ENCODE measurements around the gene PRPF6. TPM values are rescaled to one million over a fixed set of nuclear protein-coding genes. Genes with fewer than 3 reads are reported as not detected.

Gene PRPF6
- total RNA-seq, 2 experiments from 2014 or later: 64.5 to 64.6 TPM

DNA sequence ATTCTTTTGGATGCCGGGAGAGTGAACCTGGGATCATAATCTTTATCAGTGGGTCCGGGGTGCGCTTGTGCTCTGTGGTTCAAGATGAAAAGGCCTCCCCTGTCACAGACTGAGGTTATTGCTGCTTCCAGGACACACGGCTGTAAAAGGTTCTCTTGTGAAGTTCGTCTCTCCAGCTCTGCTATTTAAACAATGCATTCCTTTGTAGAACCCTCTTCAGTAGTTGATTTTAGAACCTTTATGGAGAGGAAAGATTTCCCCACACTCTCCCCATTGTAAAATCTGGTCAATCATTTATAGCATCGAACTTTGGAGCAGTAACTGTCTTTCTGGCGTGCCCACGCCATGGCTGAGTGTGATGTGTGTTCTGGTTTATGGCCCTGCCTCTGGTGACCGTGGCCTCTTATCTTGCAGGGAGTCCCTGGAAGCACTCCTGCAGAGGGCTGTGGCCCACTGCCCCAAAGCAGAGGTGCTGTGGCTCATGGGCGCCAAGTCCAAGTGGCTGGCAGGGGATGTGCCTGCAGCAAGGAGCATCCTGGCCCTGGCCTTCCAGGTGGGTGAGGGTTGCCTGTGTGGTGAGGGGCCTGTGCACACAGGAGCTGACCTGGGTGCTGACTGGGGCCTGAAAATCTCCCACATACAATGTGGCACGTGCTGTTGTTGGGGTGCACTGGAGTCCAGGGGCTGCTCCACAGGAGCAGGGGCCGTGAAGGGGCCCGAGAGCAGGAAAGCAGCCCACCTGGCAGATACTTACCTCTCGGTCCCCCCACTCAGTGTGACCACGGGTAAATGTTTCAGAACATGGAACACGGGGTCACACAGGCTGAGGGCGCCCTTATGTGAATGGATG, 43.4 kb downstream of the PRPF6 start:
- Mint-ChIP-seq H3K4me3 (no peak overlapping the region), H3K4me1 (no peaks in the 10 kb centered on the region), H3K9me3 (no peaks in the 10 kb centered on the region), H3K27ac (no peak overlapping the region), H3K36me3 (peaks cover 12% of the 10 kb centered on the region), H3K27me3 (no peaks in the 10 kb centered on the region)
- DNase-seq: no peak

GRCh38 chr20:64025101-64025825, 44.3 kb downstream of the PRPF6 start:
- H3K9me3 Mint-ChIP-seq: no peaks in the 10 kb centered on the region
- peaks cover 12% of the 10 kb centered on the region for H3K36me3 Mint-ChIP-seq
- no peaks in the 10 kb centered on the region for H3K4me1 Mint-ChIP-seq
- DNase-seq: no peak
- H3K4me3 Mint-ChIP-seq: no peak overlapping the region
- no peaks in the 10 kb centered on the region for H3K27me3 Mint-ChIP-seq
- H3K27ac Mint-ChIP-seq: no peak overlapping the region

DNA sequence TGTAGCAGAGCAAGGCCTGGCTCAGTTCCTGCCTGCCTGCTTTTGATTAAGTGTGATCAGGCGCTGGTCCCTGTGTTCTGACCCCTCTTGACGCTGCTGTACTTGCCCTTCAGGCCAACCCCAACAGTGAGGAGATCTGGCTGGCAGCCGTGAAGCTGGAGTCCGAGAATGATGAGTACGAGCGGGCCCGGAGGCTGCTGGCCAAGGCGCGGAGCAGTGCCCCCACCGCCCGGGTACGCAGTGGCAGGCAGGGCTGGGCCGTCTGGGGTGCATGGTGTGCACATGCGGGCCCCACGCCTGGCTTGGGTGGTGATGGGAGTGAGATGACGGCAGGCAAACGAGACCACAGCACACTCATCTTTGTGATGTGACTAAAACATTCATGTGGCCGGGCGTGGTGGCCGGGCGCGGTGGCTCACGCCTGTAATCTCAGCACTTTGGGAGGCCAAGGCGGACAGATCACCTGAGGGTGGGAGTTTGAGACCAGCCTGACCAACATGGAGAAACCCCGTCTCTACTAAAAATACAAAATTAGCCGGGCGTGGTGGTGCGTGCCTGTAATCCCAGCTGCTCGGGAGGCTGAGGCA, 45.0 kb downstream of the PRPF6 start:
- H3K4me1 Mint-ChIP-seq: no peaks in the 10 kb centered on the region
- H3K27ac Mint-ChIP-seq: no peak overlapping the region
- DNase-seq: no peak
- H3K9me3 Mint-ChIP-seq: no peaks in the 10 kb centered on the region
- no peaks in the 10 kb centered on the region for H3K27me3 Mint-ChIP-seq
- no peak overlapping the region for H3K4me3 Mint-ChIP-seq
- H3K36me3 Mint-ChIP-seq: peaks cover 12% of the 10 kb centered on the region

DNA sequence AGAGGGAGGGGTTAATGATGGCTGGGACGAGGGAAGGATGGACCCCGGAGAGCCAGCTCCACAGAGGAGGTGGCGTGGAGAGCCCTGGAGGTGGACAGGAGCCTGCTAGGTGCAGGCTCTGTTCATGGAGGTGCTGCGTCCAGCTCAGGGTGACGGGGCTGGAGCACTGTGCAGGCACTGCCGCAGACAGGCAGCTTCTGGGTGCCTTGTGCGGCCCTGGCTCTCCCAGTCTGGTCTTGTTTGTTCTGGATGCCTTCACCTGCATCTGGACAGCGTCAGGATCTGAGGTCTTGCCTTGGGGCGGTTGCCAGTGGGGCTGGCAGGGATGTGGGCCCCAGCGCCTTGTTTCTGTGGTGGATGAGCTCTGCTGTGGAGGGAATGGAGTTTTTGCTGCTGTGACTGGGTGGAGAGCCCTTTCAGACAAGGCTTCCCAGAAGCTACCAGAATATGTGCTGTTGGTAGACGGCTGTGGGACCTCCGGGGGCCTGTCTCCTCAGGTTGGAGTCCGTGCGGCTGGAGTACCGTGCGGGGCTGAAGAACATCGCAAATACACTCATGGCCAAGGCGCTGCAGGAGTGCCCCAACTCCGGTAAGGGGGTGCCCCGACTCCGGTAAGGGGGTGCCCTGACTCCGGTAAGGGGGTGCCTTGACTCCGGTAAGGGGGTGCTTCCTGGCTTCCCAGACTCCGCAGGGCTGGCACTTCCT, 47.2 kb downstream of the PRPF6 start:
- no peak overlapping the region for H3K4me3 Mint-ChIP-seq
- no peaks in the 10 kb centered on the region for H3K27me3 Mint-ChIP-seq
- no peaks in the 10 kb centered on the region for H3K4me1 Mint-ChIP-seq
- no peak for DNase-seq
- H3K9me3 Mint-ChIP-seq: no peaks in the 10 kb centered on the region
- peaks cover 10% of the 10 kb centered on the region for H3K36me3 Mint-ChIP-seq
- no peak overlapping the region for H3K27ac Mint-ChIP-seq

- Mint-ChIP-seq H3K36me3 (peaks cover 19% of the 10 kb centered on the region), H3K4me3 (no peak overlapping the region), H3K9me3 (no peaks in the 10 kb centered on the region), H3K27ac (no peak overlapping the region), H3K4me1 (peaks cover 7% of the 10 kb centered on the region), H3K27me3 (no peaks in the 10 kb centered on the region)
- no peak for DNase-seq
Observed at GRCh38 chr20:64029293-64030117, 48.6 kb downstream of the PRPF6 start.

- Mint-ChIP-seq H3K27me3 (no peaks in the 10 kb centered on the region), H3K27ac (no peak overlapping the region), H3K9me3 (no peaks in the 10 kb centered on the region), H3K4me1 (peaks cover 16% of the 10 kb centered on the region), H3K4me3 (no peak overlapping the region), H3K36me3 (peaks cover 17% of the 10 kb centered on the region)
- no peak for DNase-seq
Observed at GRCh38 chr20:64030371-64031134, 49.6 kb downstream of the PRPF6 start.

DNA sequence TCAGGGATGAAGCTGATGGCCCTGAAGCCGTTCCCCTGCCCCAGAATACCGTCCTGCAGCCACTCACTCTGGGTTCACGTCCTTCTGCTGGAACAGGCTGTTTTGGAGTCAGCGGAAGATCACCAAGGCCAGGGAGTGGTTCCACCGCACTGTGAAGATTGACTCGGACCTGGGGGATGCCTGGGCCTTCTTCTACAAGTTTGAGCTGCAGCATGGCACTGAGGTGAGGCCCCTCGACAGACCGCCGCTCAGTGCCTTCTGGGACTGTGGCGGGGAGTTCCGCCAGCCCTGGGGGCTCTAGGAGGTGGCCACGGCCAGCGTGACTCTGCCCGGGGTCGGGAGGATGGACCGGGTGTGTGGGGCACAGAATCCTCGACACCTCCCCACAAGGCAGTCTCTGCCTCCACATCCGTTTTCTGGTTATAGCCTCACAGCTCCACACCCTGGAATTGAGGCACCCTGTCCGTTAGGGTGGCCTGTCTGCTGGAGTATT, 50.9 kb downstream of the PRPF6 start:
- Mint-ChIP-seq H3K27ac (no peak overlapping the region), H3K36me3 (peaks cover 17% of the 10 kb centered on the region), H3K4me3 (no peak overlapping the region), H3K27me3 (no peaks in the 10 kb centered on the region), H3K9me3 (no peaks in the 10 kb centered on the region), H3K4me1 (peaks cover 28% of the 10 kb centered on the region)
- DNase-seq: no peak

GRCh38 chr20:64032706-64033624, 52.0 kb downstream of the PRPF6 start:
- Mint-ChIP-seq H3K4me3 (no peak overlapping the region), H3K4me1 (peaks cover 39% of the 10 kb centered on the region), H3K9me3 (no peaks in the 10 kb centered on the region), H3K36me3 (peaks cover 18% of the 10 kb centered on the region), H3K27ac (peak overlapping the region; percentile 90), H3K27me3 (peaks cover 3% of the 10 kb centered on the region)
- DNase-seq: no peak

- DNase-seq: no peak
- peak overlapping the region; percentile 90 for H3K27ac Mint-ChIP-seq
- no peaks in the 10 kb centered on the region for H3K9me3 Mint-ChIP-seq
- H3K4me3 Mint-ChIP-seq: no peak overlapping the region
- H3K36me3 Mint-ChIP-seq: peaks cover 18% of the 10 kb centered on the region
- H3K4me1 Mint-ChIP-seq: peaks cover 39% of the 10 kb centered on the region
- H3K27me3 Mint-ChIP-seq: peaks cover 3% of the 10 kb centered on the region
Observed at GRCh38 chr20:64033981-64034493, 53.1 kb downstream of the PRPF6 start.

GRCh38 chr20:64035066-64035932, 54.4 kb downstream of the PRPF6 start:
- H3K27ac Mint-ChIP-seq: peak overlapping the region; percentile 90
- no peaks in the 10 kb centered on the region for H3K9me3 Mint-ChIP-seq
- H3K36me3 Mint-ChIP-seq: peaks cover 13% of the 10 kb centered on the region
- H3K4me3 Mint-ChIP-seq: peak overlapping the region; percentile 60
- peak; percentile 71 for DNase-seq
- peaks cover 3% of the 10 kb centered on the region for H3K27me3 Mint-ChIP-seq
- peaks cover 45% of the 10 kb centered on the region for H3K4me1 Mint-ChIP-seq

DNA sequence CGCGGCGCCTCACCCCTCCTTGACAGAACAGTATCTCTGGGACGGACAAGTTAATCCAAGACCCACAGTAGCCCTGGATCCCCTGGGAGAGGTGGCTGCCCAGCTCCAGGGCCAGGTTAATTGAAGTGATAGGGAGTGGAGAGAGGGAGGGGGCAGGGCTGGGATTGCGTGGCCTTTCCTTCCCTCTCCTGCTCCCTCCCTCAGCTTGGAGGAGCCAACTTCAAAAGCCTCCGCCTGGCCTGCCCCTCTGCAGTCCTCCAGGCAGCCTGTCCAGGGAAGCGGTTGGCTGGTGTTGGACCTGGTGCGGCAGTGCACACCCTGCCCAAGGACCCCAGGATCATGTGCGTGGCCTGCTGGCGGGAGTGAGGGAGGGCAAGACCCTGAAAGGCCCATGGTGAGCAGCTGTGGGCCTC, 55.0 kb downstream of the PRPF6 start, which contains the start of gene C20orf204:
Gene C20orf204 (plus strand): TSS at position 250 of the 413 bp plus-strand sequence. CDS start 142 bp downstream, at position 392.
- Mint-ChIP-seq H3K27ac (peak within 1 kb of the TSS; percentile 90), H3K27me3 (peaks cover 3% of the 10 kb centered on the region), H3K4me3 (peak within 1 kb of the TSS; percentile 60), H3K4me1 (peaks cover 49% of the 10 kb centered on the region), H3K9me3 (no peaks in the 10 kb centered on the region), H3K36me3 (peaks cover 13% of the 10 kb centered on the region)
- no peak for DNase-seq
